Fibroblast of lung (primary cell): ENCODE measurements around the gene PTPRS.

Experiments used
- CTCF ChIP-seq, 2 donors: IDR thresholded peaks in 1 of 2; conservative IDR thresholded peaks in 1 of 2; 1 replicate in 1 of 2; 2 replicates in 1 of 2; pipeline ENCODE4 v1.5.1; 2011 to 2012; ENCODE audit warnings: low read length in 2 of 2, control low read depth in 1 of 2, inconsistent platforms in 1 of 2, low read depth in 1 of 2, mild to moderate bottlenecking in 1 of 2
- EZH2 ChIP-seq: IDR thresholded peaks from 2 replicates; pipeline ENCODE4 v1.5.1; 2012; ENCODE audit warnings: low read length, control low read depth, mild to moderate bottlenecking; ENCODE audit errors: missing control alignments

GRCh38 chr19:5336195-5336965 is 4.2 kb downstream of the PTPRS start:
- TF ChIP-seq EZH2 (no peak), CTCF (conservative IDR thresholded peaks at IDR 0.05 in 1 of 2, IDR thresholded peaks at IDR 0.05 in 1 of 2; ENCODE audit: low read depth in 1 of 2, low read length in 2 of 2) (no peak)
